Esophagus muscularis mucosa (tissue), 4 donors: ENCODE results near the gene AKAP5. TPM values are rescaled to one million over a fixed set of nuclear protein-coding genes. Genes with fewer than 3 reads are reported as not detected.

Source experiments
- DNase-seq: peaks from one replicate; pipeline ENCODE4 v3.0.0-alpha.2; 2017; ENCODE audit errors: extremely low spot score
- H3K27ac ChIP-seq, 4 donors: fragments of 200-600 bp; sonication (generic); replicated peaks in 1 of 4; 1 replicate in 3 of 4; 2 replicates in 1 of 4; pipeline ENCODE4 v1.5.1; 2016 to 2019; ENCODE audit warnings: mild to moderate bottlenecking in 1 of 4
- H3K27me3 ChIP-seq, 4 donors: fragments of 200-600 bp; sonication (generic); one replicate each; pipeline versions ENCODE4 v1.5.1 to v1.6.0; 2016 to 2019
- H3K36me3 ChIP-seq, 4 donors: fragments of 200-600 bp; sonication (generic); one replicate each; pipeline ENCODE4 v1.5.1; 2016 to 2019
- H3K4me1 ChIP-seq, 4 donors: fragments of 200-600 bp; sonication (generic); one replicate each; pipeline ENCODE4 v1.5.1; 2016 to 2019
- H3K4me3 ChIP-seq, 4 donors: fragments of 200-600 bp; sonication (generic); 1 replicate in 2 of 4; 2 replicates in 2 of 4; pipeline ENCODE4 v1.5.1; 2016 to 2019; ENCODE audit warnings: mild to moderate bottlenecking in 4 of 4, moderate library complexity in 1 of 4
- H3K9me3 ChIP-seq, 4 donors: fragments of 200-600 bp; sonication (generic); 1 replicate in 3 of 4; 2 replicates in 1 of 4; pipeline ENCODE4 v1.5.1; 2016 to 2019
- EP300 ChIP-seq: sonication (generic); formaldehyde crosslinking; IDR thresholded peaks from one replicate; pipeline ENCODE4 v1.6.1; 2017; ENCODE audit warnings: antibody characterized with exemption
- POLR2A ChIP-seq: fragments of 450-650 bp; IDR thresholded peaks from one replicate; pipeline ENCODE4 v1.6.1; 2017; ENCODE audit warnings: antibody characterized with exemption, moderate library complexity, mild to moderate bottlenecking, low read depth
- POLR2AphosphoS5 ChIP-seq, 2 donors: sonication (generic); formaldehyde crosslinking; IDR thresholded peaks; one replicate each; pipeline ENCODE4 v1.6.1; 2017; ENCODE audit warnings: antibody characterized with exemption in 2 of 2
- WGBS: methylation state at CpG from one replicate; pipeline ENCODE4 v1.1.5; 2018; 5-methylcytosine and 5-hydroxymethylcytosine counted together
- intact Hi-C: fragments of 100-400 bp; cut with DNase I; formaldehyde crosslinking; loops from one replicate; pipeline ENCODE4 v1.15.1; 2023
- total RNA-seq, 4 donors: library from RNA; depleted of rRNA; stranded (reverse); fragments of >200 nt; gene quantifications; one replicate each; pipeline versions ENCODE4 v1.1.0 to v1.2.1, GENCODE V29; 2016
- TF ChIP-seq, protein P1 (sequence below), 3 experiments: fragments of 200-600 bp in 2 of 3; fragments of 450-650 bp in 1 of 3; sonication (generic) in 2 of 3; IDR thresholded peaks; one replicate each; pipeline ENCODE4 v1.5.1; 2017 to 2019; ENCODE audit warnings: antibody characterized with exemption in 3 of 3, mild to moderate bottlenecking in 2 of 3, moderate library complexity in 1 of 3

Gene AKAP5
- total RNA-seq, 4 donors from 2014 or later, result 0.45 to 2.1 (median 1.4) TPM

DNA sequence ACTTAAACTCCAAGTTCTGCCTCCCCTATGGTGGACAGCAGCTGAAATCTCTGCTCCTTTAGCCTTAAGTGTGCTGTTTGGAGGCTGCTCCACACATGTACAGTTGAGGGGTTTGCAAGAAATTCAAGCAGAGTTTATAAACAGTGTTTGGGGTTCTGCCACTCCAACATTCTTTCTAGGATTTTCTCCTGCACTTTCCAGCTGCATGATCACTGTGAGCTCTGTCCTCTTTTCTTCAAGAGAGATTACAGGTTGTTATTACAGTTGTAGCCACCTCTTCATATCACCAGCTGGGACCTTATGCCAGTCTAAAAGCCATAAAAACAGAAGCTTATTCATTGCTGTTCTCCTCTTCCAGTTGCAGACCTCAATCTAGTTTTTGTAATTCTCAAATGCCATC is 30.0 kb downstream of the AKAP5 start:
- H3K27ac ChIP-seq, result no peak overlapping the region
- no peaks in the 10 kb centered on the region for H3K9me3 ChIP-seq
- intact Hi-C loops, result no loop called here
- H3K36me3 ChIP-seq, result peaks cover 0 to 33% (median 6%) of the 10 kb centered on the region in 4 donors
- TF ChIP-seq POLR2AphosphoS5 (IDR thresholded peaks at IDR 0.05), result no peak
- TF ChIP-seq EP300, result no peak
- TF ChIP-seq POLR2A, result no peak
- no peak for DNase-seq
- H3K27me3 ChIP-seq, result no peaks in the 10 kb centered on the region
- H3K4me3 ChIP-seq, result no peak overlapping the region
- peaks cover 5 to 14% (median 10%) of the 10 kb centered on the region in 4 donors for H3K4me1 ChIP-seq

DNA sequence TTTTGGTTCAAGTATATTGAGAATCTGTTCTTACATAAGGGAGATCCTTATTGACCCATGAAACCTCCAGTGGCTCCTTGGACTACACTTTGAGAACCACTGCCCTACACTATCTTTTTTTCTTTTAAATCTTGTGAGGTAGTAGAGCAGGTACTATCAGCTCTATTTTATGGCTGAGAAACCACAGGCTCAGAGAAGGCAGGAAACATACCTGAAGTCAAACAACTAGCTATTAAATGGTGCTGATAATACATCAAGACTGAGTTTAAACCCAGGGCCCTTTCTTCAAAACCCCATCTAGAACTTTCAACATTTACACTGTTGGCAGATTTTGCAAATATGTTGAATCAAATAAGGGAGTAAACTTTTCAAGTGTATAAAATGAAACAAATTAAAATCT is 31.5 kb downstream of the AKAP5 start:
- intact Hi-C loops, result no loop called here

DNA sequence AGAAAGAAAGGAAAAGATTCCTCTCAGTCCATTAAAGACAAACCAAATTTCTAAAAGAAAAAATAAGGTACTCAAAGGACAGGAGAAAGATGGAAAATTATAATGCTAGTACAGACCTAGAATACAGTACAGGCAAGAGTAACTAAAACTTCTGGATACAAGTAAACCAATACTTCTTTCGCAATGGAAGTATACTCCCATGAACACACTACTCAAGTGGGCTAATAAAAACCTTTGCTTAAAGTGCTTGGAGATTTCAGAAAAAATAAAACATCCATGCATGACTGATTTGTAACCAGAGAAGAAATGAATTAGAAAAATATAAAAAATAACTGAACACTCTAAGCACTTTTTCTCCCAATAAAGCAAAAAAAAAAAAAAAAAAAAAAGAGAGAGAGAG is 34.8 kb downstream of the AKAP5 start:
- Histone ChIP-seq H3K9me3 (no peaks in the 10 kb centered on the region), H3K4me1 (peaks cover 27 to 40% (median 35%) of the 10 kb centered on the region in 4 donors), H3K27me3 (no peaks in the 10 kb centered on the region), H3K27ac (peak overlapping the region in 3 of 4 donors; percentile 91 to 100 (median 99)), H3K36me3 (peaks cover 0 to 9% (median 5%) of the 10 kb centered on the region in 4 donors), H3K4me3 (no peak overlapping the region)
- WGBS, result 88% methylated on average over 1 of the region's 1 CpG
- TF ChIP-seq, protein P1, sequence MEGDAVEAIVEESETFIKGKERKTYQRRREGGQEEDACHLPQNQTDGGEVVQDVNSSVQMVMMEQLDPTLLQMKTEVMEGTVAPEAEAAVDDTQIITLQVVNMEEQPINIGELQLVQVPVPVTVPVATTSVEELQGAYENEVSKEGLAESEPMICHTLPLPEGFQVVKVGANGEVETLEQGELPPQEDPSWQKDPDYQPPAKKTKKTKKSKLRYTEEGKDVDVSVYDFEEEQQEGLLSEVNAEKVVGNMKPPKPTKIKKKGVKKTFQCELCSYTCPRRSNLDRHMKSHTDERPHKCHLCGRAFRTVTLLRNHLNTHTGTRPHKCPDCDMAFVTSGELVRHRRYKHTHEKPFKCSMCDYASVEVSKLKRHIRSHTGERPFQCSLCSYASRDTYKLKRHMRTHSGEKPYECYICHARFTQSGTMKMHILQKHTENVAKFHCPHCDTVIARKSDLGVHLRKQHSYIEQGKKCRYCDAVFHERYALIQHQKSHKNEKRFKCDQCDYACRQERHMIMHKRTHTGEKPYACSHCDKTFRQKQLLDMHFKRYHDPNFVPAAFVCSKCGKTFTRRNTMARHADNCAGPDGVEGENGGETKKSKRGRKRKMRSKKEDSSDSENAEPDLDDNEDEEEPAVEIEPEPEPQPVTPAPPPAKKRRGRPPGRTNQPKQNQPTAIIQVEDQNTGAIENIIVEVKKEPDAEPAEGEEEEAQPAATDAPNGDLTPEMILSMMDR (IDR thresholded peaks at IDR 0.05), result no peak
- TF ChIP-seq POLR2AphosphoS5 (IDR thresholded peaks at IDR 0.05) (no peak), POLR2A (no peak), EP300 (no peak)
- intact Hi-C loops, result loop anchor here (10.0 kb wide), 1 partner anchor 165 kb away; no protein-coding TSS in a partner anchor
- DNase-seq, result no peak

More for the DNA sequence above, 31.5 kb downstream of the AKAP5 start:
- H3K27ac ChIP-seq, result no peak overlapping the region
- no peaks in the 10 kb centered on the region for H3K27me3 ChIP-seq
- TF ChIP-seq POLR2A, result no peak
- no peak for TF ChIP-seq POLR2AphosphoS5 (IDR thresholded peaks at IDR 0.05)
- TF ChIP-seq, protein P1 (IDR thresholded peaks at IDR 0.05), result no peak
- TF ChIP-seq EP300, result no peak
- H3K36me3 ChIP-seq, result peaks cover 0 to 23% (median 6%) of the 10 kb centered on the region in 4 donors
- H3K4me3 ChIP-seq, result no peak overlapping the region
- H3K4me1 ChIP-seq, result peaks cover 16 to 29% (median 24%) of the 10 kb centered on the region in 4 donors
- no peak for DNase-seq
- no peaks in the 10 kb centered on the region for H3K9me3 ChIP-seq

DNA sequence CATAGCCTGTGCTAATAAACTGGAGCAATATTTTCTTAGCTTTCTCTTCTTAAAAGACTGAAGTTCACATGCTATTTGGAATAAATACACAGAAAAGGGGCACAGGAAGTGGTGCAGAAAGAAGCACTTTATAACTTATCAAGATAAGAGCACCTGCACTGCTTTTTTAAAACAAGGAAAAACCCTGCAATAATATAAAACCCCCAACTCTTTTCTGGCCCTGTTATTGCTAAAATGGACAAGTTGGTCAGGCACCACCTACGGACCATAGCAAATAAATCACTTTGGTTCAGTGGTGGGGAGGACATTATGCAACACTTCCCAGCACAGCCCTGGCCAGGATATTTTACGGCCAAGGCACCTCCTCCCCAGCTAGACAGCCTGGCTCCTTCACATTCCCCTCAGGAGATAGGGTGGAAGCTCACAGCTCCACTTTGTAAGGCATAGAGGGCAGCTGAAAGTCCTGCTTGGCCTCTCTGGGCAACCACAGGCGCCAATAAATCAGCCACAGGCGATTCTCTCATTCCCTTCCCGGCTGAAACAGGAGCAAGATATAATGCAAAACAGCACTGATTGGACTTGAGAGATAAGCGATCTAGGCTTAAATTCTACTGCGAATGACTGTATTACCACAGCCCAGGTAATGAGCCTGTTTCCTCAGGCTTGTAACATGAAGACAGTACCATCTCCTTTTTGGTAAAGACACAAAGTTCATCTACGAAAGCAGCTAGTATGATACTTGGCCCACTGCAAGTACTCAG is 36.3 kb downstream of the AKAP5 start:
- Histone ChIP-seq H3K9me3 (no peaks in the 10 kb centered on the region), H3K27ac (peak overlapping the region; percentile 91 to 100 (median 97)), H3K27me3 (no peaks in the 10 kb centered on the region), H3K4me1 (peaks cover 35 to 49% (median 45%) of the 10 kb centered on the region in 4 donors), H3K36me3 (peaks cover 0 to 6% (median 0%) of the 10 kb centered on the region in 4 donors), H3K4me3 (peak overlapping the region; percentile 84 to 98 (median 86))
- peak; percentile 92 for DNase-seq
- intact Hi-C loops, result loop anchor here (10.0 kb wide), 1 partner anchor 167 kb away; no protein-coding TSS in a partner anchor
- TF ChIP-seq POLR2A (no peak), POLR2AphosphoS5 (IDR thresholded peaks at IDR 0.05) (peak; percentile 78 to 87)
- TF ChIP-seq, protein P1 (IDR thresholded peaks at IDR 0.05), result peak in 1 of 3 experiments; percentile 33
- 57% methylated on average over 7 of the region's 8 CpGs for WGBS

DNA sequence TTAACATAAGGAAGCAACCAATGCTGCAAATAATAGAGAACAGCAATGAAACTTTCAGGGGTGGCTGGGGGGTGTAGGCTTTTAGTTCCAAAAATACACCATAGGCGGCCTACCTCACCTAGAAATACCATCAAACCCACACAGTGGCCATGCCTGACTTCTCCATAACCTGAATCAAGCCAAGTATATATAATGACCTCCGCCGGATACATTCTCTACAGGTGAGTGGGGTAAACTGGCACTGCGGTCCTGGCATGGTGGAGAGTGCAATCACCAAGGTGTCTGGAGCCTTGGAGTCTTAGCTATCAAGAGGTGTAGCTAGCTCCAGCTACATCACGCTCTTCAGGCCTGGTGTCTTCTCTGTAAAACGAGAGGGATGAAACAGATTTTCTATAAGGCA is 37.2 kb downstream of the AKAP5 start:
- Histone ChIP-seq H3K9me3 (no peaks in the 10 kb centered on the region), H3K4me3 (peak overlapping the region; percentile 84 to 98 (median 86)), H3K27ac (peak overlapping the region; percentile 91 to 100 (median 97)), H3K4me1 (peaks cover 36 to 55% (median 54%) of the 10 kb centered on the region in 4 donors), H3K36me3 (peaks cover 0 to 6% (median 0%) of the 10 kb centered on the region in 4 donors), H3K27me3 (no peaks in the 10 kb centered on the region)
- WGBS, result 76% methylated on average over 4 of the region's 6 CpGs
- intact Hi-C loops, result loop anchor here (10.0 kb wide), 1 partner anchor 168 kb away; no protein-coding TSS in a partner anchor
- TF ChIP-seq POLR2AphosphoS5 (IDR thresholded peaks at IDR 0.05), result no peak
- no peak for TF ChIP-seq EP300
- TF ChIP-seq POLR2A, result no peak
- TF ChIP-seq, protein P1 (IDR thresholded peaks at IDR 0.05), result no peak
- DNase-seq, result no peak
